ENCODE measurements around the gene CATSPERZ.

GRCh38 chr11:64344787-64345186 lies 44.6 kb downstream of the CATSPERZ start:
- TF ChIP-seq CTCF (IDR thresholded peaks at IDR 0.05), result no peak
- TF ChIP-seq POLR2A (IDR thresholded peaks at IDR 0.05), result no peak
